ELF-1 (cell line): ENCODE results near the gene CCDC6.
"Not testable (repeated sequence)": the region's sequence is repeated elsewhere in the genome, so short reads cannot be mapped to it uniquely, and the experiment has no call there.

ENCODE experiments used
- DNase-seq: peaks from one replicate; pipeline ENCODE4 v3.0.0-alpha.2; 2016; ENCODE audit warnings: low read depth, low spot score

CCDC6 gene

DNA sequence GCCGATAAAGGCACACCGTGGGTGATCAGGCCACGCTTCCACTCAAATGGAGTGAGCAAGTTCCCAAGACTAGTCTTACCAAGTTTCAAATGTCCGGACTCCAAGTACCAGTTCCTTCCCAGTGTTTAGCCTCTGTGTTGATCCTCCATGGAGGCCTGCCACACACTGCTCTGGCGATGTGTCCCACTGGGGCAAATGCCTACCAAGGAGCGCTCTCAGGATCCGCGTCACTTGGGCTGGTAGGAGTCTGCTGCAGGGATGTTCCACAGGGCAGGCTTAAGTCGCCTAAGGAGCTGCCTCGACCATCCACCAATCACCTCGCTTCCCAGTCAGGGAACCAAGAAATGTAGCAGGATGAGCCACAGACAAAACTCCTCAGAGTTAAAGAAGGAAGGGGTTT is 135.7 kb downstream of the CCDC6 start:
- no peak for DNase-seq

DNA sequence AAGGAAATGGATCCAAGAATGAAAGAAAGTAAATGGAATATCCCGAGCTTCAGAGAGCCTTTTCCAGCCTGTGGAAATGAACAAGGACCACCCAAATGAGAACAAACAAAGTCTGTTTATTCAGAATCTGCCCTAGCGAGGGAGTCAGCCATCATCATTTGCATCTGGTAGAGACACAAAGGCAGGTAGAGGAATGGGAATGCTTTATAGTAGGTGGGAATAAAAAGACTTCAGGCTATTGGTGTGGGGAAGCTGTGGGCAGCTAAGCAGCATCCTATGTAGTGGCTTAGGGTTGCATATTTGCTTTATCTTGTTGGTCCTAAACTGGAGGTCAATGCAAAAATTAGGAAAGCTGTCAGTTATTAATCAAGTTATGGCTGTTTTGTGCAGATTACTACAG is 143.9 kb downstream of the CCDC6 start:
- no peak for DNase-seq

DNA sequence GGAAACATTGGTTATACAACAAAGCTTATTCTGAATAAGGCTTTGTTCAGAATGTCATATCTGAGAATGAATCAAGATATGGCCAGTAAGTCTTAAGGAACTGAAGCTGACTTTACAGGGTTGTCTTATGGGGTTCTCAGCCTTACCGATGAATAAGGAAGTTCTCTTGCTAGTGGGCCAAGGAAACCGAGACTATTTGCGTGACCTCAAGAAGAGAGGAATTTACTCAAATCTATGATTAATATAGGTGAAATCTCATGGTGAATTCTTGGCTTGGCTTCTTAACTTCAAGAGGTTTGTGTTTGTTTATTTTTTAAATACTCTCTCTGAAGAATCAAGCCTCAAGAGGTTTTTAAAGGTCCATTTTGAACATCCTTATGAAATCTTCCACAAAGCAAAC is 148.4 kb downstream of the CCDC6 start:
- DNase-seq: no peak

DNA sequence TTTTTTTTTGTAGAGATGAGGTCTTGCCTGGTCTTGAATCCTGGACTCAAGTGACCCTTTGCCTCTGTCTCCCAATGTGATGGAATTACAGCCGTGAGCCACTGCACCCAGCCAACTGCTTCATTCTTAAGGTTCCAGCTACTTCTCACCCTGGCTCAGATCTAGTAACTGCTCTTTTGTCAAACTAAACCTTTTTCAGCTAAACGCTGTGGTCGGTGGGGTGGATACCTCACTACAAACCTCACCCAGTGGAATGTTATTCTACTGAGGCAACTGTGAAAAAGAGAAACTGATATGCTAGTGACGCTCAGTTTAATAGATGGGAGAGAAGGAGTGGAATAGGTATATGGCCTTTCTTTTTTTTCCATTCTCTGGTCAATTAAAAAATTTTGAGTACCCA is 151.4 kb downstream of the CCDC6 start:
- no peak for DNase-seq

DNA sequence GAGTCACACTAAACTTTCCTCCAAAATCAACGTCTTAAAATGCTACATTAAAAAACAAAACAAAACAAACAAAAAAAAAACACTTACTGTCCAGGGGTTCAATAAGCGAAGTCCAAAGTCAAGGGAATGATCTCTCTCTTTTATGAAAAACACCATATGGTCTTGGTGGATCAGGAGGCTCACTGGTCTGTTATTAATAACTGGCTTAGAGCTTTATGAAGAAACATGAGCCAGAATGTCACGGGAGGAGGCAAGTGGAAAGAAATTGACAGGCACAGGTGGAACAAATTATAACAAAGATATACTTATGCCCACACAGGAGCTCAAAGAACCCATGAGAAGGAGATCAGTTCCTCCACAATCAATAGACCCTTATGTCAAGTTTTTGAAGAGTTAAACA is 153.1 kb downstream of the CCDC6 start, which contains the start of gene MRLN:
MRLN (minus strand) TSS at position 189 of the 400 bp plus-strand sequence.
- no peak for DNase-seq

DNA sequence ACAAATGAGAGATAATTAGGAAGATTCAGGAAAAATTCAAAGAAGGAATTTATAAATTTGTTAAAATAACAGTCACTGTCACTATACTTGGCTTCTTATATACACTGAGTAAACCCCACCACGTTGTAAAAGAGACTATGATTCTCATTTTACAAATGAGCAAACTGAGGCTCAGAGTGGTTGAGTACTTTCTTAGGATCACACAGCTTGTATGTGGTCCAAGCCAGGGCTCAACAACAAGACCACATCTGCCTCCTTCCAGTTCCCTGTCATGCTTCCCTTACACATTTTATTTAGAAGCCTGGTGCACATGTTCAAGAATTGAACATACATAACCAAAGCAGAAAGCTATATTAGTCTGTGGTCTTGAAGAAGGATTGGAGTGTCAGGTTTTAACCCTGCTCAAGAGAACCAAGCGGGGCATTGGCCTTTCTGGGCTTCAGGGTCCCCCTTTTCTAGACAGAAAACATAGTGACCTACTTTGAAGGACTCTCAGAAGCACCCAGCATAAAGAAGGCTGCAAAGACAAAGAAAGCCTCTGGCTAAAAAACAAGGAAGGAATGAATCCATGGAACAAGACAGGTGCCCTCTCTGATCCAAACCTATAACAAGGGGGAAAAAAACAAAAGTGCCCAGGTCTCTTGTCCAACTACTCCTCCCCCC is 153.9 kb downstream of the CCDC6 start:
- DNase-seq: no peak

DNA sequence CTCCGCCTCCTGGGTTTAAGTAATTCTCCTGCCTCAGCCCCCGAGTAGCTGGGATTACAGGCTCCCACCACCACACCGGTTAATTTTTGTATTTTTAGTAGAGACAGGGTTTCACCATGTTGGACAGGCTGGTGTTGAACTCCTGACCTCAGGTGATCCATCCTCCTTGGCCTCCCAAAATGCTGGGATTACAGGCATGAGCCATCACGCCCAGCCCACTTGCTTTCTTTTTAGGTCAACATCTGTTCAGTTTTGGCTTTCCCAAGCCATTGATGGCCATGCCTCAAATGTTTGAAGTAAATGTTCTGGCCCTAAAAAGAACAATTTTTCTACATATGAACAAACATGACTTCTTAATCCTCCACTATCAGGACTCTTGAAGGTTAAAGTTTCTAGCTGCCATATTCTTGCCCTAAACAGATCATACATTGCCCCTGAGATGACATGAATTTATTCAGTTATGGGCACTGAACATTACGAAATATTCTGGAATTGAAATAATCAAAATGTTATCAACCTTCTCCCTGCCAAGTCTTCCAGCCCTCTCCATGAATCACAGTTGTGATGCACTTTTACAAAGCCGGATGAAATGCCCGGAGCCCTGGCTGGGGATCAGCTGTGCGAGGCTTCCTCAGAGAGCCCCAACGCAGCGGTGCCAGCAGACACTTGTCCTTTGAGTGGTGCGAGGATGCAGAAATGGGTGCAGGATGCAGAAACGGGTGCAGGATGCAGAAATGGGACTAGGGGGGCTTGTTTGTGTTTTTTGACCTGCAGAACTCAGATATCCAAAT is 156.0 kb downstream of the CCDC6 start:
- DNase-seq: no peak

DNA sequence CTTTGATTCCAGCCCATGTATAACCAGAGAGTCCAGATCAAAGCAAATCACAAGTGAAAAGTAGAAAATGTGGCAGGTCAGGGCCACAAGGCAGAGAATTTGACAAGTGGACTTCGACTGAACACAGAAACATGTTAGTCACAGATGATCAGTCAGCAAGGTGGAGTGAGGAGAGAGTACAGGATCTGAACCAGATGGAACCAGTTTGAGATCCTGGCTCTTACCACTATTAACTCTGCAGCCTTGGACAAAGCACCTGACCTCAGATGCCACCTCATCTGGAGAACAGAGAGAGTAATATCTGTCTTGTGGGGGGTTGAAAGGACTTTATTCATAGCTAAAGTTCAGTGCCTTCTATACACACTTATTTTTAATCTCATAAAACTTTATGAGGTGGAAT is 157.5 kb downstream of the CCDC6 start:
- no peak for DNase-seq

DNA sequence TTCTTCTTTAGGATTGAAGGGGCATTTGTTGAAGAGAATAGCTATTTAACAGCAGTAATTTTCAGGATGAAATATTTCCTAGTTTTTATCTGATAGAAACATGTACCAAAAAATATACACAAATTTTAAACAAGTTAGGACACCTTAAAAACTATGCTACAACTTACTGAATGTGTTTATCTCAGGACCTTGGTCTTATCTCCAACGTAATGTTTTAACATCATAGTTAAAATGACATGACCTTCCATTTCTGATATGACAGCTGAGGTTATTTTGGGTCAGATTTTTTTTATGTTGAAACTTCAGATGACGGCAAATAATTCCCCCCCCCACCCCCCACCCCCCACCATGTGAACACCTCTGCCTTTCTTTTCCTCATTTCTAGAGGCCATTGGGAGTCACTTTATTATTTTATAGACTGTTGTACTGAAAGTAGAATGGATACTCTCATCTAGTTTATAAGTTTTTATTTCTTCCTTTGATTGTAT is 161.1 kb downstream of the CCDC6 start:
- DNase-seq: no peak

DNA sequence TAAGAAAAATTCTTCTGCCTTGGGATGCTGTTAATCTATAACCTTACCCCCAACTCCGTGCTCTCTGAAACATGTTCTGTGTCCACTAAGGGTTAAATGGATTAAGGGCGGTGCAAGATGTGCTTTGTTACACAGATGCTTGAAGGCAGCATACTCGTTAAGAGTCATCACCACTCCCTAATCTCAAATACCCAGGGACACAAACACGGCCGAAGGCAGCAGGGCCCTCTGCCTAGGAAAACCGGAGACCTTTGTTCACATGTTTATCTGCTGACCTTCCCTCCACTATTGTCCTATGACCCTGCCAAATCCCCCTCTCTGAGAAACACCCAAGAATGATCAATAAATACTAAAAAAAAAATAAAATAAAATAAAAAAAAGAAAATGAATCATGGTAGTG is 161.6 kb downstream of the CCDC6 start:
- not testable (repeated sequence) for DNase-seq

DNA sequence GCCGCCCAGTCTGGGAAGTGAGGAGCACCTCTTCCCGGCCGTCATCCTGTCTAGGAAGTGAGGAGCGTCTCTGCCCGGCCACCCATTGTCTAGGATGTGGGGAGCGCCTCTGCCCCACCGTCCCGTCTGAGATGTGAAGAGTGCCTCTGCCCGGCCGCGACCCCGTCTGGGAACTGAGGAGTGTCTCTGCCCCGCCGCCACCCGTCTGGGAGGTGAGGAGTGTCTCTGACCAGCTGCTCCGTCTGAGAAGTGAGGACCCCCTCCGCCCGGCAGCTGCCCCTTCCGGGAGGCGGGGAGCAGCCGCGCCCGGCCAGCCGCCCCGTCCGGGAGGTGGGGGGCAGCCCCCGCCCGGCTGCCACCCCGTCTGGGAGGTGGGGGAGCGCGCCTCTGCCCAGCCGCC is 162.2 kb downstream of the CCDC6 start:
- DNase-seq: not testable (repeated sequence)

DNA sequence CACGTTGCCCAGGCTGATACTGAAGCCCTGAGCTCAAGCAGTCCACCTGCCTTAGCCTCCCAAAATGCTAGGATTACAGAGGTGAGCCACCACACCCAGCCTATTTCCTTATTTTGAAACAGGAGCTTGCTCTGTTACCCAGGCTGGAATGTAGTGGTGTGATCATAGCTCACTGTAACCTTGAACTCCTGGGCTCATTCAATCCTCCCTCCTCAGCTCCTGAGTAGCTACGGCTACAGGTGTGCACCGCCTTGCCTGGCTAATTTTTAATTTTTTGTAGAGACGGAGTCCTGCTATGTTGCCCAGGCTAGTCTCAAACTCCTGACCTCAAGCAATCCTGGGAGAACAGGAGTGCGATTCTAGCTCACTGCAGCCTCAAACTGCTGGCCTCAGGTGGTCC is 164.8 kb downstream of the CCDC6 start:
- no peak for DNase-seq

DNA sequence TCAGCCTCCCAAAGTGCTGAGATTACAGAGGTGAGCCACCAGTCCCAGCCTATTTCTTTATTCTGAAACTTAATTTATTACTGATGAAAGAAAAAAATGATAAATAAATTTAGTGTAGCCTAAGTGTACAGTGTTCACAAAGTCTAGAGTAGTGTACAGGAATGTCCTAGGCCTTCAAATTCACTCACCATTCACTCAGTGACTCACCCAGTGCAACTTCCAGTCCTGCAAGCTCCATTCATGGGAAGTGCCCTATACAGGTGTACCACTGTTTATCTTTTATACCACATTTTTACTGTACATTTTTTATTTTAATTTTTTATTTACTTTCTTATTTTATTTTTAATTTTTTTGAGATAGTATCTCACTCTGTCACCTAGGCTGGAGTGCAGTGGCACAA is 165.3 kb downstream of the CCDC6 start:
- no peak for DNase-seq
